Skeletal muscle cell (primary cell): Measurements from ENCODE around the gene PHF2.

ENCODE experiments used
- DNase-seq: peaks from one replicate; pipeline ENCODE4 v3.0.0-alpha.2; 2010; ENCODE audit warnings: low read depth
- H3K4me3 ChIP-seq: 2 replicates; pipeline ENCODE4 v1.5.1; 2011; ENCODE audit warnings: low read depth, mild to moderate bottlenecking, control low read depth, low read length, moderate library complexity

The PHF2 gene

DNA sequence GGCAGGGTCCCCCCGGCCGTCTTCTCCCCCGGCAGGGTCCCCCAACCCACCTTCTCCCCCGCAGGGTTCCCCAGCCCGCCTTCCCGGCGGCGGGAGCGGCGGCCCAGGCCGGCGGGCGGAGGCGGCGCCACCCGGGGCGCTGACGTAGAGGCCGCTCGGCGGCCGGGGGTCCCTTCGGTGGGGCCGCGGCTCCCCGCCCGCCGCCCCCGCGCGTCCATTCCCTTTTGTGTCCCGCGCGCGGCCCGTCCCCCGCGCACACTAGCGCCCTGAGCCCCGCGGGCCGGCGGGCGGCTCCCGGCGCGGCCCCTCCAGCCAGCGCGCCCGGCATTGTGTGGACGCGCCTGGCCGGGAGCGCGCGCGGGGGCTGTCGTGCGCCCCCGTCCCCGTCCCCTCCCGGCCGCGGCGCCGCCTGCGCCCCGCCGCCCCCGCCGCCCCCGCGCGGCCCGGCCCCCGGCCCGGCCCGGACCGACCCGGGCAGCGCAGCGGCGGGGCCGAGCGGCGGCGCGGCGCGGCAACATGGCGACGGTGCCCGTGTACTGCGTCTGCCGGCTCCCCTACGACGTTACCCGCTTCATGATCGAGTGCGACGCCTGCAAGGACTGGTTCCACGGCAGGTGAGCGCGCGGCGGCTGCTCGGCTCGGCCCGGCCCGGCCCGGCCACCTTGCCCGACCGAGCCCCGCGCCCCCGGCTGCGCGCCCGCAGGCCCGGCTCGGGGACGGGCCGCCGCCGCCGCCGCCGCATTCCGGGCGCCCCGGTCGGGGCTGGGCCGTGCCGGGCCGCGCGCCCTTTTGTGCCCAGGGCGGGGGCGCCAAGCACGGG lies at the start of gene PHF2:
Gene PHF2, plus strand, starts transcription at position 327 of the 820 bp plus-strand sequence. Its CDS starts 190 bp downstream, at position 517.
- H3K4me3 ChIP-seq = peak within 1 kb of the TSS; percentile 68
- no peak for DNase-seq

DNA sequence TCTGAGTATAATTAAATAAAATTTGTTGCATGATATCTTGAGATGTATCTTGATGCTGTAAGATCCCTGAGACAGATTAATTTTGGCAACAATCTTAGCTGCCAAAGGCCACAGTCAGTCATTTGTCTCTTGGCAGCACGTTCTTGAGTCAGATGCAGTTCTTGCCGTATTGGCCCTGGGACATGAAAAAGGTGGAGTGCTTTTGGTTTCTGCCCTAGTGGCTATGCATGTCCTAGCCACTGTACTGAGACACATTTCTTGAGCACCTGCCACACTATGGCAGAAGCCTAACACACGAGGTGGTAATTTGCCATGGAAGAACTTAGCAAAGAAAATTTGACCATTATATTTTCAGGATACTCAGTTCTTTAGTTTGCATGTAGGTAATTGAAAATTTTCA lies 45.0 kb upstream of the PHF2 start:
- DNase-seq = no peak
- H3K4me3 ChIP-seq = no peak overlapping the region

- DNase-seq = no peak
- H3K4me3 ChIP-seq = no peak overlapping the region
Measured at GRCh38 chr9:93532141-93532540, 44.2 kb upstream of the PHF2 start.

DNA sequence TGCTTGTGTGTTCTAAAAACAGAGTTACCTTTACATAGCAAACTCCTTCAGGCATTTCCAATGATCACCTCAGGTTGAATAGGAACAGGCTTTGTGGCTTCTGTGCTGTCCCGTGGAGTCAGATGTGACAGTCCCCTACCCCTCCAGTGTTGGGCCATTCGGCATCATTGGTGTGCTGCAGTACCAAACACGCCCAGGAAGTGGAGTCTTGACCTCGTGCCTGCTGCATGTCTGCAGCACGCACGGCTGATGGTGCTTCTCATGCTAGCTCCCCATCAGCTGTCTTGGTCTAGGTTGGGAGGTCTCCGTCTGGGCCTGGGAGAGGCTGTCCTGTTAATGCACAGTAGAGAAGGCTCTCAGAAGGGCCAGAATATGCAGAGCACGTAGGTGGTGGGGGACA lies 42.5 kb upstream of the PHF2 start:
- no peak overlapping the region for H3K4me3 ChIP-seq
- no peak for DNase-seq

GRCh38 chr9:93536167-93536566 lies 40.2 kb upstream of the PHF2 start:
- no peak overlapping the region for H3K4me3 ChIP-seq
- DNase-seq = no peak

DNA sequence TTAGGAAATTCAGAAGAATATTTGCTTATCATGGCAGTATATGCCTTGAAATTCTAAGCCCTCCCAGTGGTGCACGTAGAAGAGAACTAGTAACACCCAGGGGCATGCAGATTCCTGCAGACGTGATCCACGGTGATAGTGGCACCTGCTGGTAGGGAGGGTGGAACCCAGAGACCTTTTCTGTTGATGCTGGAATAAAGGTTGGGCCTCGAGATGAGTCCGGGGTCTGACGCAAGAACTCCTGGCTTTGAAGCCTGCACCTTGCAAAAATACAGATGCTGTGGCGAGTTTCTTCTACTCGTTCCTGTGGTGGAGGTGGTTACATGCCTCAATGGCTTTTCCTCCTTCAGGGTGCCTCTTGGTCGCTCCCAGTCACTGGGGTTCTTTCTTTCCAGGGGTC lies 39.5 kb upstream of the PHF2 start:
- no peak for DNase-seq
- no peak overlapping the region for H3K4me3 ChIP-seq

DNA sequence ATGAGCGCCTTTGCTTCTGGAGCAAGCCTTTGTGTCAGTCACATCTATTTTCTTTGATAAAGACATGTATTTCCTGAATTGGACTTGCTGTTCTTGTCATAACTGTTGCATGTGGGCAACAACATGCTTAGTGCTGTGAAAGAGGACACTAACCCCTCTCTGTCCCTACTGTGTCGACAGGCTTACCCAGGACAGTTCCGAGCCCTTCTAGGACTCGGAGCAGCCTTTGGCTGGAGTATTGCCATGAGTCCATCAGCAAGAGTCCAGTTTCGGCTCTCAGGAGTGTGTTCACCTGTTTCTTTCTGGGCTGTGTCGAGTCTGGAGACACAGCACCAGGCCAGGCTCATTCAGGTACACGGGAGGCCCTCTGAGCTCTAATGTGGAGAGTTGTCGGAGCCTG lies 36.1 kb upstream of the PHF2 start:
- no peak for DNase-seq
- no peak overlapping the region for H3K4me3 ChIP-seq

DNA sequence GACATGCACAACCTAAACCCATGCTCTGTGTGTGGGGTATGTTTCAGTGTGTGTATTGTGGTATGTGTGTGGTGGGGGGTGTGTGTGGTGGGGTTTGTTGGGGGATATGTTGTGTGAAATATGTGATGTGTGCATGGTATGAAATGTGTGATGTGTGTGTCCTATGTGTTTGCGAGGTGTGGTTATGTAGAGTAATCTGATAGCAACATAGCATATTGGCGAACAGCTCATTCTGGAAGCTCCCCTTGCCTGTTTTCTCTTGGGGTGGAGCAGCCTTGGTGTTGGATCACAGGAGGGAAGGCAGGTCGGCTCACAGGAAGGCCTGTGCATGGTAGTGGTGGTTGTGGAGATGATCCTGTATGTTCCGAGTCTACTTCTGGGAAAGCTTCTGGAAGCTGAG lies 35.4 kb upstream of the PHF2 start:
- no peak for DNase-seq

DNA sequence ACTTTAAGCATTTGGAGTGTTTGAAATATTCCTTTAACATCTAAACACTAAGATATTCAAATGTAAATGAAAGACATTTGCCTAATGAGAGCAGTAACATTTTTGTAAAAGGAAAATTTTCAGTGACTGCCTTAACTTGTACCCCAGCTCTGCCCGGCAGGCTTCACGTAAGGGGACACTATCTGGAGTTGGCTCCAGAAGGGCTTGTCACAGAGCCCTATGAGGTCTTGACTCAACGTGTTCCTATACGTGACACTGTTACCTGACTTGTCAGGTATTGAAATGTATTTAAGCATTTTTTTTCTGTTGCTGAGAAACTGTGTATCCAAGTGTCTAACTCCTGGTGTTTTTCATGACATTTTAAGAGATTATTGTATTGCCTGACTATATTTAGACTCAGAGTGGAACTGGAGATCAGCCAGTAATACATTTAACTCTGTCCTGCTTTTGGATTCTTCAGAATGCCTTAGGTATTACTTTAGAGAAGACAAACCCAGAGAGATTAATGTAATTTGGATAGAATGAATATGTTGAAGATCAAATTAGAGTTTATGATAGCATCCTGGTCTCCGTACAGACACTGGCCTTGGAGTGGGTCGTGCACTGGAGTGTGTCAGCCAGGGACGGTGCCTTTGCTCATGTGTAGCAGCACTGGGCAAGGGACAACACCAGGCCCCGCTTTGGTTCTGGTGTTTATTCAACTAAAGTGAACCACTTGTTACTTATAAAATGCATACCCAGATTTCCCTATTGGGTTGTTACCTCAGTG lies 34.6 kb upstream of the PHF2 start:
- no peak overlapping the region for H3K4me3 ChIP-seq
- DNase-seq = no peak

More for the DNA sequence above, 35.4 kb upstream of the PHF2 start:
- no peak overlapping the region for H3K4me3 ChIP-seq

DNA sequence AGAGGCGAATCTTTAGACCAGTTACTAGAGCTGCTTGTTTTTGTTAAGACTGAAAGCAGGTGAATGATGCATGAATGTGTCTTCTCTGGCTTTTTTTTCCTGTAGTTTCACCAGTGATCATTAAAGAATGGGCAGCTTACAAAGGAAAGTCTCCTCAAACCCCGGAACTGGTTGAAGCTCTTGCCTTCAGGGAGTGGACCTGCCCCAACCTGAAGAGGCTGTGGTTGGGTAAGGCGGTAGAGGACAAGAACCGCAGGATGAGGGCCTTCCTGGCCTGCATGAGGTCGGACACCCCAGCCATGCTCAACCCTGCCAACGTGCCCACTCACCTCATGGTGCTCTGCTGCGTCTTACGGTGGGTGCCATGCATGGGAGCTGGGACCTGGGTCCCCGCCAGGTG lies 33.3 kb upstream of the PHF2 start:
- no peak for DNase-seq

DNA sequence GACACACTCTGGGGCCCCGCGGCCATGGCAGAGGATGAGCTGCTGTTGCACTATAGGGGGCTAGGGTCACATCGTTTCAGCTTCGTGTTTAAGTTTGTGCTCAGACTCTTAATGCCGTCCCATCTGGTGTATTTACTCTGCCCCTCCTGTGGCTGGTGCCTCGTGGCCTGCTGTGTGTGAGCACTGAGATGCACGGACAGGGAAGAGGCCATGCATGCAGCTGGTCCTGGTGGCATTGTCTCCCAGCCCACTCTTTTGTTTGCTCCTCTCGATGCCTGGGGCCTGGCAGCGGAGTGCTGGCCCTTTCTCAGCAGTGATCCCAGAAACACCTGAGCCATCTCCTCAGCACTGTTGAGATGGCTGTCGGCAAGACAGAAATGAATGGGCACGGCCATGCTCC lies 30.0 kb upstream of the PHF2 start:
- H3K4me3 ChIP-seq = no peak overlapping the region
- DNase-seq = no peak

More for the DNA sequence above, 33.3 kb upstream of the PHF2 start:
- H3K4me3 ChIP-seq = no peak overlapping the region

- no peak overlapping the region for H3K4me3 ChIP-seq
- no peak for DNase-seq
Measured at GRCh38 chr9:93549611-93550010, 26.8 kb upstream of the PHF2 start.

DNA sequence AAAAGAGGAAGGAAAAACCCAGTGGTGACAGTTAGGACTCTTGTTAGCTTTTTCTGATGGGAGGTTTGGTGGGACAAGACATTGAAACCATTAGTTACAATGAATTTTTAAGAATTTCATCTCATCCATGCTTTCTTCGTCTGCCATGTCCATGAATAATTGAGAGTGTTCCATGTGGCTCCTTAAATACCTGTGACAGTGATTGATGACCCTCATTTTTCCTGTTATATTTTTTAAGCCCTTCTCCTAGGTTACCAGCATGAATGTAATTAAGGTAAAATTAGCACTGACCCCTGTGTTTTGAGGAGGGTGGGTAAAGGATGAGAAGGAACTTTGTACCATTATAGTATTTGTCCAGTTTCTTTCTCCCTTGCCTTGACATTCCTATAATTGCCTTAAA lies 23.5 kb upstream of the PHF2 start:
- H3K4me3 ChIP-seq = no peak overlapping the region
- no peak for DNase-seq

GRCh38 chr9:93555370-93555769 lies 21.0 kb upstream of the PHF2 start:
- no peak overlapping the region for H3K4me3 ChIP-seq
- DNase-seq = no peak

DNA sequence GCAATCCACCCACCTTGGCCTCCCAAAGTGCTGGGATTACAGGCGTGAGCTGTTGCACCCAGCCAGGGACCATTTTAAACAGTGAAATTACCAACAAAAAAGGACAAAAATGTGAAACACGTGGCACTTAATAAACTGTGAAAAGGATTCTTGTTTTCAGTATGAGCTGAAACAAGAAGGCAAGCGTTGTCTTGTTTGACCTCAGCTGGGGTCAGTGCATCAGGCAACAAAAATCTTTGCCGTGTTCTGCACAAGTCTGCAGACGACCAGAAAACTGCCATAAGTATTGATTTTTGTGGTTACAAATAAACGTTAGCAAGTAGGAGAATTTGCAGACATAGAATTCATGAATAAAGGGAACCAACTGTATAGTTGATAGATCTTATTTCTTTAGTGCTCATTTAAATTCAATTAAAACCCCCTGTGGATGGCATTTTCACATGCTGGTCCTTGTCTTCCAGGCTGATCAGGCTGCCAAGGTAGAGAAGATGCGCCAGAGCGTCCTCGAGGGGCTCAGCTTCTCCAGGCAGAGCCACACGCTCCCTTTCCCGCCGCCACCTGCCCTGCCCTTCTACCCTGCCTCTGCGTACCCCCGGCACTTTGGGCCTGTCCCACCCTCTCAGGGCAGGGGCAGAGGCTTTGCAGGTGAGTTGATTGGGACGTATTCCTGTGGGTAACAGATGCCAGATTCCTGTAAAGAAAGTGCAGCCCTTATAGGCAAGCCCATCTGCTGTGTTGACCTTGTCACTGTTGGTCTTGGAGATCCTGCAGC lies 18.8 kb upstream of the PHF2 start:
- no peak for DNase-seq

GRCh38 chr9:93558503-93558902 lies 17.9 kb upstream of the PHF2 start:
- DNase-seq = no peak
- H3K4me3 ChIP-seq = no peak overlapping the region

More for the DNA sequence above, 18.8 kb upstream of the PHF2 start:
- H3K4me3 ChIP-seq = no peak overlapping the region

DNA sequence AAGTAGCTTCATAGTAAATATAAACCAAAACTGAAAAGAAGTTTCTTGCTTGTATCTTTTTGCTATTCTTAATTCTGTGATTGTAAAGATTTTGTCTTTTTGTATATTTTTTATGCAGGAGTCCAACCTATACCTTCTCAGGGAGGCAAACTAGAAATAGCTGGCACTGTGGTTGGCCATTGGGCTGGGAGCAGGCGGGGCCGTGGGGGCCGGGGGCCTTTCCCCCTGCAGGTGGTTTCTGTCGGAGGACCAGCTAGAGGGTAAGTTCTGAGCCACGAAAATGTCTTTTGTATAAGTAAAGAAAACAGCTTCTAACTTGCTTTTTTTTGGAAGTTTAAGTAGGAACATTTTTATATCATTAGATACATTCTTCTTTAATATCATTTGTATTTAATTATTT lies 15.4 kb upstream of the PHF2 start:
- no peak for DNase-seq

GRCh38 chr9:93562157-93562556 lies 14.2 kb upstream of the PHF2 start:
- no peak for DNase-seq
- no peak overlapping the region for H3K4me3 ChIP-seq

More for the DNA sequence above, 15.4 kb upstream of the PHF2 start:
- H3K4me3 ChIP-seq = no peak overlapping the region

GRCh38 chr9:93565089-93565488 lies 11.3 kb upstream of the PHF2 start:
- H3K4me3 ChIP-seq = no peak overlapping the region
- no peak for DNase-seq
